Measurements from ENCODE around the gene ZNF799.

ZNF799 gene

GRCh38 chr19:12350890-12351197 lies 50.2 kb downstream of the ZNF799 start:
- no peak for DNase-seq (ENCODE audit: low read depth)
- Histone ChIP-seq H3K27me3 (replicated peaks; ENCODE audit: control insufficient read depth, insufficient read depth, low read length) (no peaks in the 10 kb centered on the region), H3K4me1 (ENCODE audit: control insufficient read depth, insufficient read depth, low read length) (no peaks in the 10 kb centered on the region), H3K9ac (ENCODE audit: low read length) (no peak overlapping the region), H3K4me3 (ENCODE audit: low read length) (peak overlapping the region; percentile 59), H3K36me3 (ENCODE audit: control insufficient read depth, insufficient read depth, low read length, severe bottlenecking) (peaks cover 44% of the 10 kb centered on the region), H3K9me3 (ENCODE audit: control insufficient read depth, low read length) (peaks cover 91% of the 10 kb centered on the region)

- Histone ChIP-seq H3K27me3 (replicated peaks; ENCODE audit: control insufficient read depth, insufficient read depth, low read length) (no peaks in the 10 kb centered on the region), H3K9ac (ENCODE audit: low read length) (no peak overlapping the region), H3K4me1 (ENCODE audit: control insufficient read depth, insufficient read depth, low read length) (no peaks in the 10 kb centered on the region), H3K36me3 (ENCODE audit: control insufficient read depth, insufficient read depth, low read length, severe bottlenecking) (peaks cover 44% of the 10 kb centered on the region), H3K4me3 (ENCODE audit: low read length) (peak overlapping the region; percentile 59), H3K9me3 (ENCODE audit: control insufficient read depth, low read length) (peaks cover 94% of the 10 kb centered on the region)
- no peak for DNase-seq (ENCODE audit: low read depth)
These were observed 50.7 kb downstream of the ZNF799 start for GRCh38 chr19:12350185-12350889.

DNA sequence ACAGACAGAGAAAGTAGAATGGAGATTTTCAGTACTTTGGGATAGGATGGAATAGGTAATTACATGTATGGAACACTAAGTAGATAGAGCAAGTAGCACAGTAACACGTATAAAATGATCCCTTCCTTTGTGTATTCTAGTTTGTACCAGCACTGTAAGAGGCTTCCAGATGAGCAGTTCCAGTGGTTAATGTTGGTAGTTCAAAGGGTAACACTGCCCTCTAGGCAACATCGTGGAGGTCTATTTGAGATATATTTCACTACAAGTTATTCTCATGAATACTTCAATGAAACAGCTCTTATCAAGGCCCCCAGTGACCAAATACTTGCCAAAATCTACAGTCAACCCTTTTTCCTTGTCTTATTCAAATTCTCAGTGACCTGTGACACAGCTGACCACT lies 54.2 kb downstream of the ZNF799 start:
- Histone ChIP-seq H3K9ac (ENCODE audit: low read length) (no peak overlapping the region), H3K4me1 (ENCODE audit: control insufficient read depth, insufficient read depth, low read length) (no peaks in the 10 kb centered on the region), H3K4me3 (ENCODE audit: low read length) (peak overlapping the region; percentile 46), H3K27me3 (replicated peaks; ENCODE audit: control insufficient read depth, insufficient read depth, low read length) (no peaks in the 10 kb centered on the region), H3K9me3 (ENCODE audit: control insufficient read depth, low read length) (peaks cover 85% of the 10 kb centered on the region), H3K36me3 (ENCODE audit: control insufficient read depth, insufficient read depth, low read length, severe bottlenecking) (peaks cover 32% of the 10 kb centered on the region)
- no peak for DNase-seq (ENCODE audit: low read depth)

DNA sequence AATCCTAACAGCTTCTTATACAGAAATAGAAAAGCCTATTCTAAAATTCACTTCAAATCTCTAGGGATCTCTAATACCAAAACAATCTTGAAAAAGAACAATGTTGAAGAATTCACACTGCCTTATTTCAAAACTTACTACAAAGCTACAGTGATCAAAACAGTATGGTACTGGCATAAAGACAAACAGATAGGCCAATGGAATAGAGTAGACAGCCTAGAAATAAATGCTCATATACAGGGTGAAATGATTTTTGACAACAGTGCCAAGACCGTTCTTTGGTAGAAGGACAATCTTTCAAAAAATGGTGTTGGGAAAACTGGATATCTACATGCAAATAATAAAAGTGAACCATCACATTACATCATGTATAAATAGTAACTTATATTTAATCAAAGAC lies 55.9 kb downstream of the ZNF799 start:
- peak overlapping the region; percentile 17 for H3K4me3 ChIP-seq (ENCODE audit: low read length)
- no peak overlapping the region for H3K9ac ChIP-seq (ENCODE audit: low read length)
- H3K4me1 ChIP-seq (ENCODE audit: control insufficient read depth, insufficient read depth, low read length) = no peaks in the 10 kb centered on the region
- peaks cover 15% of the 10 kb centered on the region for H3K36me3 ChIP-seq (ENCODE audit: control insufficient read depth, insufficient read depth, low read length, severe bottlenecking)
- peaks cover 81% of the 10 kb centered on the region for H3K9me3 ChIP-seq (ENCODE audit: control insufficient read depth, low read length)
- no peaks in the 10 kb centered on the region for H3K27me3 ChIP-seq (replicated peaks; ENCODE audit: control insufficient read depth, insufficient read depth, low read length)
- no peak for DNase-seq (ENCODE audit: low read depth)
